GM18867 (cell line): ENCODE measurements around the gene OR2W1.

Experiments
- ATAC-seq: cut with Tn5 transposase; IDR thresholded peaks from one replicate; pipeline ENCODE4 v1.9.1; 2021; ENCODE audit warnings: mild to moderate bottlenecking, moderate library complexity; ENCODE audit not compliant: unreplicated experiment

Gene OR2W1

DNA sequence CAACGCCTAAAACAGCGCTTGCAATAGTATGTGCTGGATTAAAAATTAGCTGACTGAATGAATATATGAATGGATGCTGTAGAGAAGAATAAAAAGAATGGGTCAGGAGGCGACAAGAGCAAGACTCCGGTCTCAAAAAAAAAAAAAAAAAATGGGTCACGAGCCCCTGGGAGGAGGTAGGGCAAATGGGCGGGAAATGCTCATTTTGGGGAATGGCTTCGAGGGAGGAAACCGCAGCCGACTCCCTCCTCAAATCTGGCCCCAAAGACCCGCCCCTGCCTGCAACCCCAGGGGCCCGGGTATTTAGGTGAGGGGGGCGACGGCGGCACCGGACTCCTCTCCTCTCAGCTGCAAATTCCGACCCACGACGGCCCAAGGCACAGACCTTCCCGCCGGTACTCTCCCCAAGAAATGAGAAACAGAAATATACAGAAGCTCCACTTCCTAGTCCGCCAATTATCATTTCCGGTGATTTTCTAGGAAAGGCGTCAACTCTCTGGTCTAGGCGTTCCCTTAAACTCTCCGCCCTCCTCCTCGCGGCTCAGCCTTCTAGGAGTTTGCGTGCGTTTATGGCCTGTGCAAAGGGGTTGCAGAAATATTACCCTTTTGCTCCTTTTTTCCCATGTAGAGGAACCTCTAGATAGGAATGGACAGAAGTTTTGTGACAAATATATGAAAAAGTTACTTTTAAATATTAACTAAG lies 39.6 kb downstream of the OR2W1 start, which contains the start of gene ZNF311:
ZNF311 (minus strand) TSS at position 133 of the 703 bp plus-strand sequence. CDS start 1,361 bp downstream, outside the sequence.
- no peak for ATAC-seq

DNA sequence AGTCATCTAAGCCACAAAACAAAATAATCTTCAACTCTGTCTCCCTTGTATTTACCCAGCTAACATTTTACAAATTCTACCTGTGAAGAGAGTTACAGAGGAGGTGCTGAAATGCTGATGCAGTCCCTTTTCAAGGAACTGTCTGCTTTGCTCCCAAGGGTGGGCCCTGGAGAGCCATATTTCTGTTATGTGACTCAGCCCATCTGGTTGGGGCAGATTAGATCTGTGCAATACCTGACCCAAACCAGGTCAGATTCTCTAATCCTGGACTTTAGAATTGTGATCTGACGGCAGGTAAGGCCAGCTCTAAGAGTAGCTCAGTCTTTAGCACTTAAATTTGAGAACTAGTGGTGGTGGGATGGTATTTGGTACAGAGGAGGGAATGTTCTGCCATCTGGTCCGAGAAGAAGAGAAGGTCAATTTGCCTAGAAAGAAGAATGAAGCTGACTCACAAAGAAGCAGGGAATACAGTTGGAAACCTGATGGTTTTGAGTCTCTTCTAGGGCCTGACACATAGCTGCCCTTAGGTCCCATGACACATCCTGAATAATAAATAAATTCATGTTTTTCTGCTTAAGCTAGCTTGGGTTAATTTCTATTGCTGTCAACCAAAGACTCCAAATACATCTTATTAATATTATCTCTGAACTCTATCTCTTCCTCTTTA lies 48.0 kb downstream of the OR2W1 start:
- ATAC-seq, result no peak

DNA sequence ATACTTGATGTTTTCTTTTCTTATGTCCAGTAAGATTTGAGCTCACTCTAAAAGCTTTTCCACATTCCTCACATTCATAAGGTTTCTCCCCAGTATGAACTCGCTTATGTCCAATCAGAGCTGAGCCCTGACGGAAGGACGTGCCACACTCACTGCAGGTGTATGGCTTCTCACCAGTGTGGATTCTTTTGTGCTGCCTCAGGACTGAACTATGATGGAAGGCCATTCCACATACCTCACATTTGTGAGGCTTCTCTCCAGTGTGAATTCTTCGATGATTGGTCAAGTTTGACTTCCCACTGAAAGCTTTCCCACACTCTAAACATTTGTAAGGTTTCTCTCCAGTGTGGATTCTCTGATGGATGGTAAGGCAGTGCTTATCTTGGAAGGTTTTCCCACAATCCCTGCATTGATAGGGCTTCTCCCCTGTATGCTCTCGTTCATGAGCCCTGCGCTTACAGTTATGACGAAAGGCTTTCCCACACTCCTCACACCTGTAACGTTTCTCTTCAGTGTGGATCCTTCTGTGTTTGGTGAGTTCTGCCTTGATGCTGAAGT lies 49.8 kb downstream of the OR2W1 start:
- no peak for ATAC-seq
